Testis (tissue), 3 donors: Measurements from ENCODE around the gene KY. TPM values are rescaled to one million over a fixed set of nuclear protein-coding genes. Genes with fewer than 3 reads are reported as not detected.

Source experiments
- DNase-seq: peaks from one replicate; pipeline ENCODE4 v3.0.0-alpha.2; 2019
- H3K27ac ChIP-seq, 2 donors: fragments of 200-600 bp; sonication (generic); one replicate each; pipeline ENCODE4 v1.5.1; 2019
- H3K27me3 ChIP-seq: fragments of 200-600 bp; sonication (generic); one replicate; pipeline ENCODE4 v1.5.1; 2019
- H3K36me3 ChIP-seq: fragments of 200-600 bp; sonication (generic); one replicate; pipeline ENCODE4 v1.5.1; 2017; ENCODE audit warnings: low read depth; ENCODE audit errors: missing control alignments
- H3K4me1 ChIP-seq: fragments of 200-600 bp; sonication (generic); one replicate; pipeline ENCODE4 v1.5.1; 2019
- H3K4me3 ChIP-seq, 2 donors: fragments of 200-600 bp; sonication (generic); one replicate each; pipeline ENCODE4 v1.5.1; 2017 to 2019
- H3K9me3 ChIP-seq: fragments of 200-600 bp; sonication (generic); one replicate; pipeline ENCODE4 v1.5.1; 2017
- POLR2A ChIP-seq: fragments of 450-650 bp; IDR thresholded peaks from one replicate; pipeline ENCODE4 v1.6.1; 2017; ENCODE audit warnings: antibody characterized with exemption, mild to moderate bottlenecking, moderate library complexity
- WGBS, 2 donors: methylation state at CpG; one replicate each; pipeline ENCODE4 v1.1.5; 2018; 5-methylcytosine and 5-hydroxymethylcytosine counted together
- intact Hi-C: fragments of 100-400 bp; cut with DNase I; formaldehyde crosslinking; loops from one replicate; pipeline ENCODE4 v1.15.1; 2023; ENCODE audit warnings: low total_unique reads
- polyA plus RNA-seq: library from polyadenylated mRNA; stranded (reverse); fragments of 350-450 nt; fragmentation: Illumina TruSeq; extraction: RNeasy Lipid Tissue Mini Kit (QIAGEN cat#74804); gene quantifications from one replicate; pipeline ENCODE4 v1.2.3, GENCODE V29; 2014; ENCODE audit warnings: low read depth, low replicate concordance; ENCODE audit not compliant: insufficient read depth
- total RNA-seq, 2 donors: library from RNA; depleted of rRNA; stranded (reverse); fragments of >200 nt; gene quantifications; one replicate each; pipeline ENCODE4 v1.2.3, GENCODE V29; 2016
- TF ChIP-seq, protein P1 (sequence below), 3 experiments: fragments of 450-650 bp in 2 of 3; fragments of 200-600 bp in 1 of 3; sonication (generic) in 1 of 3; IDR thresholded peaks; one replicate each; pipeline ENCODE4 v1.5.1; 2016 to 2019; ENCODE audit warnings: antibody characterized with exemption in 3 of 3, mild to moderate bottlenecking in 2 of 3, moderate library complexity in 1 of 3

The KY gene
- total and polyA plus RNA-seq, 3 donors from 2014 or later, result 0.37 to 2.4 (median 0.71) TPM

DNA sequence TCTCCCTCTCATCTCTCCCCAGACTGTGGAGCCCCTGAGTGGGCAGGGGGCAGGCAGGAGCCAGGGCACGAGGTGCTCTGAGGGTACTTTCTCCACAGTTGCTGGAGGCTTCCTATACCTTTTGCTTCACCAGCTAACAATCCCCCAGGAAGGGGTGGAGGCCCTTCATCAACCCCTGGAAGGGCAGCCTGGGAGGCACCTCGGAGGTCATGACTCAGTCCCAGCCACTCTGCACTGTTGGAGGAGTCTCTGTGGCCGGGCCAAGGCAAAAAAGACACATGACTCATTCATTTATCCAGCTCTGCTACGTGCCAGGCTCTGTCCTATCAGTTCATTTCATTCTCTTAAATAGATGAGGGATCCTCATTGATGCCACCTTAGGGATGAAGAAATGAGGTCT lies 15.6 kb upstream of the KY start:
- H3K4me1 ChIP-seq, result no peaks in the 10 kb centered on the region
- no peak overlapping the region for H3K27ac ChIP-seq
- no peaks in the 10 kb centered on the region for H3K9me3 ChIP-seq
- 67 to 75% methylated on average over 4 of the region's 4 CpGs for WGBS, 2 donors
- H3K4me3 ChIP-seq, result no peak overlapping the region
- no peaks in the 10 kb centered on the region for H3K27me3 ChIP-seq
- H3K36me3 ChIP-seq, result no peaks in the 10 kb centered on the region
- intact Hi-C loops, result no loop called here
- no peak for DNase-seq
- TF ChIP-seq, protein P1, sequence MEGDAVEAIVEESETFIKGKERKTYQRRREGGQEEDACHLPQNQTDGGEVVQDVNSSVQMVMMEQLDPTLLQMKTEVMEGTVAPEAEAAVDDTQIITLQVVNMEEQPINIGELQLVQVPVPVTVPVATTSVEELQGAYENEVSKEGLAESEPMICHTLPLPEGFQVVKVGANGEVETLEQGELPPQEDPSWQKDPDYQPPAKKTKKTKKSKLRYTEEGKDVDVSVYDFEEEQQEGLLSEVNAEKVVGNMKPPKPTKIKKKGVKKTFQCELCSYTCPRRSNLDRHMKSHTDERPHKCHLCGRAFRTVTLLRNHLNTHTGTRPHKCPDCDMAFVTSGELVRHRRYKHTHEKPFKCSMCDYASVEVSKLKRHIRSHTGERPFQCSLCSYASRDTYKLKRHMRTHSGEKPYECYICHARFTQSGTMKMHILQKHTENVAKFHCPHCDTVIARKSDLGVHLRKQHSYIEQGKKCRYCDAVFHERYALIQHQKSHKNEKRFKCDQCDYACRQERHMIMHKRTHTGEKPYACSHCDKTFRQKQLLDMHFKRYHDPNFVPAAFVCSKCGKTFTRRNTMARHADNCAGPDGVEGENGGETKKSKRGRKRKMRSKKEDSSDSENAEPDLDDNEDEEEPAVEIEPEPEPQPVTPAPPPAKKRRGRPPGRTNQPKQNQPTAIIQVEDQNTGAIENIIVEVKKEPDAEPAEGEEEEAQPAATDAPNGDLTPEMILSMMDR (IDR thresholded peaks at IDR 0.05), result no peak
- TF ChIP-seq POLR2A, result no peak

DNA sequence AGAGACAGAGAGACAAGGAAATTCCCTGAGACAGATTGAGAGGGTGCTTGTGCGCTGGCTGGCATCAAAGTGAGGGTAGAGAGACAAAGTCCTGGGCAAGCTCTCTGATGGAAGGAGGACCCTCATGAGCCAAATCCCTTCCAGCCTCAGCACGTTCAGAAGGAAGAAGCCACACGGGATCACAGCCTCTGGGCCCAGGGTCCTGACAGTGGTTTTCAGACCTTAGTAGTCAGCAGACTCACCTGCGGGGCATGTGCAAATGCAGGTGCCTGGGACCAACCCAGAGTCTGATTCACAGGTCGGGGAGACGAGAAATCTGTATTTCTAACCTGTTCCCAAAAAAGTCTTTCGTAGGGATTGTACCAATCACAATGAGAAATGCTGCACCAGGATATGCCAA lies 15.2 kb upstream of the KY start:
- no peak overlapping the region for H3K4me3 ChIP-seq
- 88 to 89% methylated on average over 7 of the region's 7 CpGs for WGBS, 2 donors
- H3K36me3 ChIP-seq, result no peaks in the 10 kb centered on the region
- TF ChIP-seq, protein P1 (IDR thresholded peaks at IDR 0.05), result no peak
- no peak for TF ChIP-seq POLR2A
- no peak for DNase-seq
- intact Hi-C loops, result no loop called here
- H3K4me1 ChIP-seq, result no peaks in the 10 kb centered on the region
- H3K27me3 ChIP-seq, result no peaks in the 10 kb centered on the region
- H3K27ac ChIP-seq, result no peak overlapping the region
- no peaks in the 10 kb centered on the region for H3K9me3 ChIP-seq

DNA sequence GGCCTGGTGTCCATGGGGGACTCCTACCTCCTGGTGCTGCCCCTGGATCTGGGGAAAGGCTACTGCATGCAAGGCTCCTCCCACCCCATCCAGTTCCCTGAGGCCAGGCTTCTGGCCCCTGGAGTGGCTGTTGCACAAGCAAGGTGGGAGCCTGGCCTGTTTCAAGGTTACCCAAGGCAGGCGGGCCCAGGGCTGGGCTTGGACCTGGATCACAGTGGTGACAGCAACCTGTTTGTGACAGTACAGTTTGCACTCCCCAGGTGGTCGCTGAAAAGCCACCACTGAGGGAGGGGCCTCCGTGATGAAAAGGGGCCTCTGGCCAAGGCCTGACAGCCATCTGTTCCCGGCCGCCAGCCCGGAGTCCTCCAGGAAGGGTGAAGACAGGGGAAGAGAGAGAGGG lies 14.4 kb upstream of the KY start:
- Histone ChIP-seq H3K4me1 (no peaks in the 10 kb centered on the region), H3K27ac (no peak overlapping the region), H3K27me3 (no peaks in the 10 kb centered on the region), H3K9me3 (no peaks in the 10 kb centered on the region), H3K36me3 (no peaks in the 10 kb centered on the region), H3K4me3 (no peak overlapping the region)
- TF ChIP-seq, protein P1 (IDR thresholded peaks at IDR 0.05), result no peak
- no peak for TF ChIP-seq POLR2A
- WGBS, 2 donors, result 46 to 68% methylated on average over 3 to 6 of the region's 6 CpGs
- intact Hi-C loops, result no loop called here
- DNase-seq, result no peak

- H3K27ac ChIP-seq, result no peak overlapping the region
- WGBS, 2 donors, result 81 to 89% methylated on average over 6 to 7 of the region's 7 CpGs
- H3K27me3 ChIP-seq, result no peaks in the 10 kb centered on the region
- H3K9me3 ChIP-seq, result no peaks in the 10 kb centered on the region
- H3K4me3 ChIP-seq, result no peak overlapping the region
- H3K36me3 ChIP-seq, result no peaks in the 10 kb centered on the region
- DNase-seq, result no peak
- intact Hi-C loops, result no loop called here
- H3K4me1 ChIP-seq, result no peaks in the 10 kb centered on the region
- no peak for TF ChIP-seq POLR2A
- TF ChIP-seq, protein P1 (IDR thresholded peaks at IDR 0.05), result no peak
Measured at GRCh38 chr3:134663721-134664456, 13.1 kb upstream of the KY start.

GRCh38 chr3:134660046-134660441 lies 9.2 kb upstream of the KY start:
- TF ChIP-seq POLR2A, result no peak
- TF ChIP-seq, protein P1 (IDR thresholded peaks at IDR 0.05), result no peak
- WGBS, 2 donors, result 95% methylated on average over 5 of the region's 5 CpGs
- intact Hi-C loops, result no loop called here
- DNase-seq, result no peak
- no peak overlapping the region for H3K4me3 ChIP-seq
- H3K36me3 ChIP-seq, result no peaks in the 10 kb centered on the region
- no peak overlapping the region for H3K27ac ChIP-seq
- no peaks in the 10 kb centered on the region for H3K27me3 ChIP-seq
- no peaks in the 10 kb centered on the region for H3K9me3 ChIP-seq
- H3K4me1 ChIP-seq, result no peaks in the 10 kb centered on the region
